ENCODE results near the gene SYDE2.

SYDE2 gene

GRCh38 chr1:85125891-85126290, 74.9 kb downstream of the SYDE2 start:
- no peak for DNase-seq (ENCODE audit: low read depth)

DNA sequence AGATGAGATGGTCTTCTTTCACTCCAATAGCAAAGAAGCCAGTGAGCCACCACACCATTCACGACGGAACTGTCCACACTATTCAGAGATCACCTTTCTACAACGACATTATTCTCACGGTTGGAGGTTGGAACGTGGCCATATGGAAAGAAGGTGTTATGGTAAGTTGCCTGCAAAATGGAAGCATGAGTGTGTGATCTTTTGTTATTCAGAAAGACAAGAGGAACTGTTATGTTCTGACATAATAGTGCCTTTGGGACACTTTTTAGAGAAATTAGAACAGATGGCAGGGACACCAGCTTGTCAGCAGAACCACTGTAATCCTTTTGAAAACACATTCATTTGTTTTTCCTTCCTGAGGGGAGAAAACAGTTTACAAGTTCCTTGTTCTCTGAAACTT, 76.7 kb downstream of the SYDE2 start:
- DNase-seq (ENCODE audit: low read depth): no peak

- no peak for DNase-seq (ENCODE audit: low read depth)
Measured at GRCh38 chr1:85122169-85122568, 78.6 kb downstream of the SYDE2 start.

DNA sequence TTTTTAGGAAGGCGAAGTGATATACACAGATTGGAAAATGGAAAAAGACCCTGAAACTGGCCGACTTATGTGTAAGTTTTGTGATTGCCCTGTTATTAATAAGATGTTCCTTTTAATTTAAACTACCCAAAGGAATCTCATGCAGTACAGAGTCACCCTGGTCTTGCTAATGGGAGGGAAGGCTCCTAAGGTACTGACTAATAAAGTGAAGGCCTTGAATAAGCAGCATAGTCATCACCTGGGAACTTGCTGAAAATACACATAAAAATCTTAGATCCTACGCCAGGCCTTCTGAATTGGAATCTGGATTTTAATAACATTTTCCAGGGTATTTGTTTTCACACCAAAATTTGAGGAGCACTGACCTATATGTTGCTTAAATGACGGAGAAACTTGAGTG, 79.1 kb downstream of the SYDE2 start:
- no peak for DNase-seq (ENCODE audit: low read depth)

- DNase-seq (ENCODE audit: low read depth): no peak
Measured at GRCh38 chr1:85118751-85119150, 82.1 kb downstream of the SYDE2 start.

DNA sequence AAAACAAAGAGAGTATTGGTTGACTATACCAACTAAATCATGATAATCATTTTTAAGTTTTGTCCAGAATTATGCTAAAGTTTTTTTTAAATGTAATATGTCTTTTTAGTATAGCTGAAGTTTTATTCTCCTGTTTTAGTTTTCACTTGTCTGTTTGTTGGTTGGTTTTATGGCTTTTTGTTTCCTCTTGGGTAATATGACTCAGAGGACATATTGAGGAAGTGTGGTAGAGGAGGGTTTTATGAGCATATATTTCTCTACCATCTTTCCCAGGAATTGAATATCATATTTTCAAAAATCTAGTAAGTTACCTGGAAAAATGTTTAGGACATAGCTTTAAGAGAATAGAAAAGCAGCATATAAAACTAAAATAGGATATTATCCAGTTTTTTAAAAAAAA, 84.0 kb downstream of the SYDE2 start:
- DNase-seq (ENCODE audit: low read depth): no peak

DNA sequence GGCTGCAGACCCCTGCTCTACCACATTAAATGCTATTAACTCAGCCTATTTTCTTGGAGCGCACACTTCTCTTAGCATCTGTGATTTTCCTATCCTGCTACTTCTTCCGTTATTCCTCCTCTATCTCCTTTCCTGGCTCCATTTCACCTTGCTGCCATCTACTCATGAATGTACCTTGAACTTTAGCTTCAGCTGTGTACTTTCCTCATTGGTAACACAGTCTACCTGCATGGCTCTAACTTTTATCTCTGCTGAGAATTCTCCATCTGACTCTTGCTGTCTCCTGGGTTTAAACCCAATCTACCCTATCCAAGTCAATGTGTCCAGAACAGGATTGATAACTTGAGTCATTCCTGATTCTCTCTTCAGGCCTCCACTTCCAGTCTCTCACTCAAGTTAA, 84.9 kb downstream of the SYDE2 start:
- DNase-seq (ENCODE audit: low read depth): no peak

GRCh38 chr1:85111695-85112094, 89.1 kb downstream of the SYDE2 start:
- DNase-seq (ENCODE audit: low read depth): no peak

DNA sequence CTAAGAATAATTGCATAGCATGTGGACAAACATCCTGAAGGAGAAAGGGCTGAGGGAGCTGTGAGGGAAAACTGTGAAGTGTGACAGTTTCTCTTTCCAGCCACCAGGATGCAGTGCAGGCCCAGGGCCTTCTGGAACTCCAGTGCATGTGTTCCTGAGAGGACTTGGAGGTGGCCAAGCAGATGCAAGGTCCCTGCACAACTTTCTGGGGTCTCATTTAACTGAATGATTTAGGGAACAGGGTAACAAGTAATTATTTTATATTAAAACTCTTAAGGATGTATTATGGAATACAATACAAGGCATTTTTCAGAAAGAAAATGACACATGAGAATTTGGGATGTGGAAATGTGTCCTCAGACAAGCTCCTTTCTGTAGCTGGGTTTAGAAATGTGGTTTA, 91.3 kb downstream of the SYDE2 start:
- DNase-seq (ENCODE audit: low read depth): peak; percentile 20

Measured in HS-5 (cell line).